Neural progenitor cell (in vitro differentiated cells): ENCODE data around the gene SLAIN2.

Experiments
- CTCF ChIP-seq: fragments of 200-600 bp; sonication (generic); IDR thresholded peaks from 2 replicates; pipeline ENCODE4 v1.5.1; 2017; ENCODE audit warnings: antibody characterized with exemption, mild to moderate bottlenecking
- EZH2 ChIP-seq: fragments of 200-600 bp; sonication (generic); IDR thresholded peaks from 2 replicates; pipeline ENCODE4 v1.6.1; 2017; ENCODE audit warnings: antibody characterized with exemption, mild to moderate bottlenecking, moderate library complexity

- TF ChIP-seq CTCF (no peak), EZH2 (no peak)
These were observed 41.8 kb upstream of the SLAIN2 start for GRCh38 chr4:48299560-48299959.
